ENCODE results near the gene ITGA2B.

DNA sequence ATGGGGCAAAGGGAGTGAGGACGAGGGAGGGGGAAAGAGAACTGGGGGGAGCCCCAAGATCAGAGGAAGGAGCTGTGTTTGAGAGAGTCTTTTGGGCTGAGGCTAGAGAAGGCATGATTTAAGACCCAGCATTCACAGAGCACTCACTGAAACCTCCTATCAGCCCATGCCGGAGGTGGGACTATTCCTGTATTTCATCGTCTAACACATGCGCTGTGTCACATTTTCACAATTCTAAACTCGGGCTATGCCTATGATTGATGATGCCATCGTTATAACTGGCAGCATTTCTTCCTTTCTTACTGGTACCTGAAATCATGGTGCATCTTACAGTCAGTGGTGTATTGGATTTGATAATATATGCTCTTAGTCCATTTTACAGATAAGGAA, 29.3 kb downstream of the ITGA2B start:
- TF ChIP-seq MAX (IDR thresholded peaks at IDR 0.05) (no peak), REST (IDR thresholded peaks at IDR 0.05) (no peak), GABPA (IDR thresholded peaks at IDR 0.05 in 1 of 2, conservative IDR thresholded peaks at IDR 0.05 in 1 of 2) (no peak), RAD21 (IDR thresholded peaks at IDR 0.05) (no peak), YY1 (IDR thresholded peaks at IDR 0.05) (no peak), TAF1 (conservative IDR thresholded peaks at IDR 0.05) (no peak), JUND (IDR thresholded peaks at IDR 0.05) (no peak), FOXA1 (IDR thresholded peaks at IDR 0.05) (no peak), EGR1 (IDR thresholded peaks at IDR 0.05; ENCODE audit: low read depth in 2 of 2) (no peak), SP1 (IDR thresholded peaks at IDR 0.05) (no peak)
- TF ChIP-seq, protein P1, sequence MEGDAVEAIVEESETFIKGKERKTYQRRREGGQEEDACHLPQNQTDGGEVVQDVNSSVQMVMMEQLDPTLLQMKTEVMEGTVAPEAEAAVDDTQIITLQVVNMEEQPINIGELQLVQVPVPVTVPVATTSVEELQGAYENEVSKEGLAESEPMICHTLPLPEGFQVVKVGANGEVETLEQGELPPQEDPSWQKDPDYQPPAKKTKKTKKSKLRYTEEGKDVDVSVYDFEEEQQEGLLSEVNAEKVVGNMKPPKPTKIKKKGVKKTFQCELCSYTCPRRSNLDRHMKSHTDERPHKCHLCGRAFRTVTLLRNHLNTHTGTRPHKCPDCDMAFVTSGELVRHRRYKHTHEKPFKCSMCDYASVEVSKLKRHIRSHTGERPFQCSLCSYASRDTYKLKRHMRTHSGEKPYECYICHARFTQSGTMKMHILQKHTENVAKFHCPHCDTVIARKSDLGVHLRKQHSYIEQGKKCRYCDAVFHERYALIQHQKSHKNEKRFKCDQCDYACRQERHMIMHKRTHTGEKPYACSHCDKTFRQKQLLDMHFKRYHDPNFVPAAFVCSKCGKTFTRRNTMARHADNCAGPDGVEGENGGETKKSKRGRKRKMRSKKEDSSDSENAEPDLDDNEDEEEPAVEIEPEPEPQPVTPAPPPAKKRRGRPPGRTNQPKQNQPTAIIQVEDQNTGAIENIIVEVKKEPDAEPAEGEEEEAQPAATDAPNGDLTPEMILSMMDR (IDR thresholded peaks at IDR 0.05; ENCODE audit: low read depth, low read length, missing input control) = no peak
- TF ChIP-seq, protein P2, sequence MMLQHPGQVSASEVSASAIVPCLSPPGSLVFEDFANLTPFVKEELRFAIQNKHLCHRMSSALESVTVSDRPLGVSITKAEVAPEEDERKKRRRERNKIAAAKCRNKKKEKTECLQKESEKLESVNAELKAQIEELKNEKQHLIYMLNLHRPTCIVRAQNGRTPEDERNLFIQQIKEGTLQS (IDR thresholded peaks at IDR 0.05) = no peak
- TF ChIP-seq, protein P3, sequence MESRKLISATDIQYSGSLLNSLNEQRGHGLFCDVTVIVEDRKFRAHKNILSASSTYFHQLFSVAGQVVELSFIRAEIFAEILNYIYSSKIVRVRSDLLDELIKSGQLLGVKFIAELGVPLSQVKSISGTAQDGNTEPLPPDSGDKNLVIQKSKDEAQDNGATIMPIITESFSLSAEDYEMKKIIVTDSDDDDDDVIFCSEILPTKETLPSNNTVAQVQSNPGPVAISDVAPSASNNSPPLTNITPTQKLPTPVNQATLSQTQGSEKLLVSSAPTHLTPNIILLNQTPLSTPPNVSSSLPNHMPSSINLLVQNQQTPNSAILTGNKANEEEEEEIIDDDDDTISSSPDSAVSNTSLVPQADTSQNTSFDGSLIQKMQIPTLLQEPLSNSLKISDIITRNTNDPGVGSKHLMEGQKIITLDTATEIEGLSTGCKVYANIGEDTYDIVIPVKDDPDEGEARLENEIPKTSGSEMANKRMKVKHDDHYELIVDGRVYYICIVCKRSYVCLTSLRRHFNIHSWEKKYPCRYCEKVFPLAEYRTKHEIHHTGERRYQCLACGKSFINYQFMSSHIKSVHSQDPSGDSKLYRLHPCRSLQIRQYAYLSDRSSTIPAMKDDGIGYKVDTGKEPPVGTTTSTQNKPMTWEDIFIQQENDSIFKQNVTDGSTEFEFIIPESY (IDR thresholded peaks at IDR 0.05) = no peak
